Sigmoid colon (tissue), 4 donors: ENCODE measurements around the gene LDLRAD3.

Experiments
- CTCF ChIP-seq, 4 experiments: fragments of 450-650 bp in 3 of 4; fragments of 200-600 bp in 1 of 4; IDR thresholded peaks; one replicate each; pipeline ENCODE4 v1.5.1; 2016 to 2019; ENCODE audit warnings: antibody characterized with exemption in 4 of 4, mild to moderate bottlenecking in 3 of 4, moderate library complexity in 2 of 4
- EP300 ChIP-seq, 4 donors: sonication (generic); formaldehyde crosslinking; IDR thresholded peaks; one replicate each; pipeline ENCODE4 v1.6.1; 2017; ENCODE audit warnings: antibody characterized with exemption in 4 of 4
- POLR2A ChIP-seq, 2 donors: fragments of 450-650 bp; IDR thresholded peaks; one replicate each; pipeline ENCODE4 v1.6.1; 2016; ENCODE audit warnings: antibody characterized with exemption in 2 of 2, mild to moderate bottlenecking in 2 of 2, moderate library complexity in 2 of 2

- TF ChIP-seq CTCF (IDR thresholded peaks at IDR 0.05) (no peak), EP300 (IDR thresholded peaks at IDR 0.05) (no peak), POLR2A (IDR thresholded peaks at IDR 0.05) (no peak)
Observed at GRCh38 chr11:35970445-35970844, 26.6 kb downstream of the LDLRAD3 start.
